Urothelium cell line (cell line): ENCODE measurements around the gene ACADS.
"Not testable (repeated sequence)": the region's sequence is repeated elsewhere in the genome, so short reads cannot be mapped to it uniquely, and the experiment has no call there.

ENCODE experiments used
- DNase-seq: peaks from one replicate; pipeline ENCODE4 v3.0.0; 2011; ENCODE audit warnings: low spot score, mixed read lengths
- FAIRE-seq: peaks from 2 replicates; lab custom pipeline; 2011; peaks lifted over from hg19 to GRCh38; lab: Jason Lieb, UNC

The ACADS gene

DNA sequence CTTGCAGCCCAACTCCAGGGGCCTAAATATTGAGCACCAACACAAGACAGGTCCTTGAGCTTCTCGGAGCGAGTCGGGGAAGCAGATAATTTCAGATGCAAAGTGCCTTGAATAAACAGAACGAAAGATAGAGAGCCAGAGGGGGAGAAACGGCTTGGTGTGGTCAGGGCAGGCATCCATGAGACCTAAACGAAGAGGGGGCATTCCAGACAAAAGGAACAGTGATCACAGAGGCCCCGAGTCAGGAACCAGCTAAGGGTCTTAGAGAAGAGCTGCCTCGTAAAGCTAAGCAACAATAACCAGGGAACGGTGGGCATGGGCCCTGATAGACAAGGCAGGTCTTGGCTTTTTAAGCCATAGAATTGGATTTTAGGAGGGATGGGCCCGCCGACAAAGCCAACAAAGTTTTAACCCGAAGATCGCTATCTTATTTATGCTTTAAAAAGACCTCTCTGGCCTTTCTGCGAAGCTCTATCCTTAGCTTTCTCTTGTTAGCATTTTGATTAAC is 421 bp upstream of the ACADS start:
- DNase-seq (no peak), FAIRE-seq (no peak)

DNA sequence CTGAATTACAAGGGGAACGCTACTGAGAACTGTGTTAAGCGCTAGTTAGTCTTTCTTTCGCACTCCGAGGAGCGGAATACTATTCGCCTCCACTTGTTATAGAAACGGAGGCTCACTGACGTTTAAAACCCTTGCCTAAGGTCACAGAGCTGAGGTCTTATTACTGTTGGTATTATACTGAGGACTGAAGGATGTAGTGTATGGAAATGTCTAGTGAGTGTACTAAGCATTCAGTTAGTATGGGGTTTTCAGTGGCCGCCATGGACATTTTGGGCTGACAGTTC is 826 bp downstream of the ACADS start:
- DNase-seq, result no peak
- FAIRE-seq, result no peak

DNA sequence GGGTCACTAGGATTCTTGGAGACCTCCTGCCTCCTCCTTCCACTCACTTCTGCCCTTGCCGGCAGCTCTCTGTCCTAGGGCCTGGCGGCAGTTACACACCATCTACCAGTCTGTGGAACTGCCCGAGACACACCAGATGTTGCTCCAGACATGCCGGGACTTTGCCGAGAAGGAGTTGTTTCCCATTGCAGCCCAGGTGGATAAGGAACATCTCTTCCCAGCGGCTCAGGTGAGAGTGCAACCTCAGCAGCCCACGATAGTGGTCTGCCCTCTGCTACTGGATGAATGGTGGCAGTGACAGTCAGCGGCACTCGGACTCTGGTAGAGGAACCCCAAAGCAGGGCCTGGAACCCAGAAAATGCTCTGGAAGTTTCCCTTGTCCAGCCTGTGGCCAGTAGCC is 1.3 kb downstream of the ACADS start:
- DNase-seq, result no peak
- FAIRE-seq, result no peak

DNA sequence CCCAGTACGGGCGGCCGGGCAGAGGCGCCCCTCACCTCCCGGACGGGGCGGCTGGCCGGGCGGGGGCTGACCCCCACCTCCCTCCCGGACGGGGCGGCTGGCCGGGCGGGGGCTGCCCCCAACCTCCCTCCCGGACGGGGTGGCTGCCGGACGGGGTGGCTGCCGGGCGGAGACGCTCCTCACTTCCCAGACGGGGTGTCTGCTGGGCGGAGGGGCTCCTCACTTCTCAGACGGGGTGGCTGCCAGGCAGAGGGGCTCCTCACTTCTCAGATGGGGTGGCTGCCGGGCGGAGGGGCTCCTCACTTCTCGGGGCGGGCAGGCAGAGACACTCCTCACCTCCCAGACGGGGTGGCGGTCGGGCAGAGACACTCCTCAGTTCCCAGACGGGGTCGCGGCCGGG is 6.6 kb downstream of the ACADS start:
- not testable (repeated sequence) for FAIRE-seq, DNase-seq

DNA sequence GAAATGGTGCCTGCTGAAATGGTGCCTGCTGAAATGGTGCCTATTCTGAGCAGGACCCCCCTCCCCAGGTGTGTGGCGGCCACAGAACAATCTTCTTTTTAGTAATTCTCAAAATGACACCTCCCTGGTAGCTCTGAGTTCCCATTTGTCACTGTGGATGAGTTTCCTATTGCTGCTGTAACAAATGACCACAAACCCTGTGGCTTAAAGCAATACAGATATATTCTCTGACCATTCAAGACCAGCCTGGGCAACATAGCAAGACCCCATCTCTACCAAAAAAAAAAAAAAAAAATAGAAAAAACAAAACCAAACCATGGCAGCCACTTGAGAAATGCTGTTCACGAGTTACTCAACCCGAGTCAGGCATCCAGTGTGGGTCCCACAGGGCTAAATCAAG is 7.9 kb downstream of the ACADS start:
- FAIRE-seq (no peak), DNase-seq (no peak)

DNA sequence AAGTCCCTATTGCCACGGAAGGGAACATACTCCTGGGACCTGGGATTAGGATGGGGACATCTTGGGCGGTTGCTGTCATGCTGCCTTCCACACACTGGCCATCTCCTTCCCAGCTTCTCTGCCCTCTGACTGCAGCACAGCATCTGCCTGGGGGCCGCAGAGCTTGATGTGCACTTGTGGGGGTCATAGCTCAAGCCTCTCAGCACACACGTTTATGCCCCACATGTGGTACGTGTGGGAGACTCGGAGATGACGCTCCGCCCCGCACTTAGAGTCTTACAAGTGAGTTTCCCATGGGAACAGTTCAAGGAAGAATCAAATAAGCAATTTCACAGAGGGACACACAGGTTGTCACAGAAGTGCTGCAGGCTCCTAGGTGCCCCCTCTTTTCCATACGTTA is 8.6 kb downstream of the ACADS start:
- FAIRE-seq, result no peak

DNA sequence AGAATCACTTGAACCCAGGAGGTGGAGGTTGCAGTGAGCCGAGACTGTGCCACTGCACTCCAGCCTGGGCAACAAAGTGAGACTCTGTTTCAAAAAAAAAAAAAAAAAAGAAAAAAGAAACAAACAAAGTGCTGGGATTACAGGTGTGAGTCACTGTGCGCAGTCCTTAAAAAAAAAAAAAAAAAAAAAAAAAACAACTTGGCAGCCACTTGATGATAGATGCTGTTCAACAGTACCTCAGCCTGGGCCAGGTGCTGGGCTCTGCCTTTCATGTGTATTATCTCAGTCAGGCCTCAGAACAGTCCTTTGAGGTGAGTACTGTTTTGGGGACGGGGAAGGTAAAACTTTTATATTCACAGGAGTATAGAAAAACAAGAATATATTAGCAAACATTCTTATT is 9.6 kb downstream of the ACADS start:
- DNase-seq (no peak), FAIRE-seq (no peak)

More for the DNA sequence above, 8.6 kb downstream of the ACADS start:
- DNase-seq, result no peak

DNA sequence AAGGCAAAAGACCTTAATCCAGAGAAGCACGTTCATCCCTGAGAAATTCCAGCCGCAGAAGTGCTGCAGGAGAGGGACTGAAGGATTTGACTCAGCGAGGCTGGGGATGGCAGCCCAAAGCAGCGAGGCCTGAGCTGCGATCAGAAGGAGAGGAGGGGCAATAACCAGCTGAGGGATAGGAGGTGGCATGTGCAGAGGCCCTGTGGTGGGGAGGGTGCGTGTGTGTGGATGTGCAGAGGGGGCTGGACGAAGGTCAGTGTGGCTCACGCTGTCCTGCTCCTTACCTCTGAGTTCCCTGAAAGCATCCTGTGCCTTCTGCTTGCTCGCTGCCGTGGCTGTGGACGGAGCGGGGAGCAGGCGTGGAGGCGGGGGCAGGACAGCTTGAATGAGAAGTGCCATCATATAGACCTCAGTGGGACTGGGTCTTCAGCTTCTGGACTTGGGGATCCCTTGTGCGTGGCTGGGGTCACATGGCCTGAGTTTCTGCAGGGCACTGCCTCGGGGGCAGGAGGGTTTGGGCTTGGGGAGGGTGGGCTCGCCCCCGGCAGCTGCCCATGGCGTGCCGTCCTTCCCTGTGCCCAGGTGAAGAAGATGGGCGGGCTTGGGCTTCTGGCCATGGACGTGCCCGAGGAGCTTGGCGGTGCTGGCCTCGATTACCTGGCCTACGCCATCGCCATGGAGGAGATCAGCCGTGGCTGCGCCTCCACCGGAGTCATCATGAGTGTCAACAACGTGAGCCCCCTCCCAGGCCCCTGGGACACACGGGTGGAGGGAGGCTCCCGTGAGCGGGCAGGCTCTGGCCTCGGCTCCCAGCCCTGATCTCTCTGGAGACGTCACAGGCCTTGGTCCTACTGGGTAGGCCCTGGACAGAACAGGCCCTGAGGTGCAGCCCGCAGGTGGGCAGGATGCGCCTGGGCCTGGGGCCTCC is 11.0 kb downstream of the ACADS start:
- FAIRE-seq (no peak), DNase-seq (no peak)

DNA sequence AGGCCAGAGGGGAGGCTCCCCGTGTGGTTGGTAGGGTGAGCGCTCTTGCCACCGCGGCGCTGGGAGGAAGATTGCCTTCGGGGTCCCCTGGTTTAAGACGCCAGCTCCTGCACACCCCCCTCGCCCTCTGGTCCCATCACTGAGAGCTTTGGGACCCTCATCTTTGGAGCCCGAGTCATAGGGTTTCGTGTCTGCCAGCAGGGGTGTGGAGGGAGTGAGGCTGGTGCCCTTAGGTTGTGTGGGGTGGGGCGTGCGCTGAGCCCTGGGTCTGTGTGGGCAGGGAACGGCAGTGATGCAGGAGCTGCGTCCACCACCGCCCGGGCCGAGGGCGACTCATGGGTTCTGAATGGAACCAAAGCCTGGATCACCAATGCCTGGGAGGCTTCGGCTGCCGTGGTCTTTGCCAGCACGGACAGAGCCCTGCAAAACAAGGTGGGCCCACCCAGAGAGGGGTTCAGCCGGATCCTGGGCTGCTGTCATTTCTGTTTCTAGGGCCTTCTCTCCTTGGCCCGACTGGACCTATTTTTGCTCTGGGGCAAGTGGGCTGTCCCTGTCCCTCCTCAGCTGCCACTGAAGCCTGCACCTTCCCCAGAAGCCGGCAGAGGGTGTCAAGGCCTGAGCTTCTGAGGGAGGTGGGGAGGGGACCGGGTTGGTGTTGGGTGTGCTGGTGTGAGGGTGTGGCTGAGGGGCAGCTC is 12.1 kb downstream of the ACADS start:
- no peak for DNase-seq
- FAIRE-seq, result no peak

DNA sequence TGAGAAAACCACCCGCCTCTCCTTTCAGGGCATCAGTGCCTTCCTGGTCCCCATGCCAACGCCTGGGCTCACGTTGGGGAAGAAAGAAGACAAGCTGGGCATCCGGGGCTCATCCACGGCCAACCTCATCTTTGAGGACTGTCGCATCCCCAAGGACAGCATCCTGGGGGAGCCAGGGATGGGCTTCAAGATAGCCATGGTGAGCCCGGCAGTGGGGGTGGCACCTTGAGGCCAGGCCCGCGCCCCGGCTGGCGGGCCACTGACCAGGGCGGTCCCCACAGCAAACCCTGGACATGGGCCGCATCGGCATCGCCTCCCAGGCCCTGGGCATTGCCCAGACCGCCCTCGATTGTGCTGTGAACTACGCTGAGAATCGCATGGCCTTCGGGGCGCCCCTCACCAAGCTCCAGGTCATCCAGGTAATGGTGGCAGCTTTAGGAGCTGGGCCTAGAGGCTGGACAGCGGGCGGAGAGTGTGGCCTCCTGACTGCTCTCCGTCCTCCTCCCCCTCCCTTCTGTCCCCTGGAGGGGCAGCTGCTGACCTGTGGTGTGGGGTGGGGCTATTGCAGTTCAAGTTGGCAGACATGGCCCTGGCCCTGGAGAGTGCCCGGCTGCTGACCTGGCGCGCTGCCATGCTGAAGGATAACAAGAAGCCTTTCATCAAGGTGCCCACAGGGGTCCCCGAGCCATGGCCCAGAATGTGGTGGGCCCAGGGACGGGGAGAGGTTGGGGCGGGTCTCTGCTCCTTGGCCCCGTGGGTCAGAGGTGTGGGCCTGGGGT is 12.8 kb downstream of the ACADS start:
- no peak for FAIRE-seq

DNA sequence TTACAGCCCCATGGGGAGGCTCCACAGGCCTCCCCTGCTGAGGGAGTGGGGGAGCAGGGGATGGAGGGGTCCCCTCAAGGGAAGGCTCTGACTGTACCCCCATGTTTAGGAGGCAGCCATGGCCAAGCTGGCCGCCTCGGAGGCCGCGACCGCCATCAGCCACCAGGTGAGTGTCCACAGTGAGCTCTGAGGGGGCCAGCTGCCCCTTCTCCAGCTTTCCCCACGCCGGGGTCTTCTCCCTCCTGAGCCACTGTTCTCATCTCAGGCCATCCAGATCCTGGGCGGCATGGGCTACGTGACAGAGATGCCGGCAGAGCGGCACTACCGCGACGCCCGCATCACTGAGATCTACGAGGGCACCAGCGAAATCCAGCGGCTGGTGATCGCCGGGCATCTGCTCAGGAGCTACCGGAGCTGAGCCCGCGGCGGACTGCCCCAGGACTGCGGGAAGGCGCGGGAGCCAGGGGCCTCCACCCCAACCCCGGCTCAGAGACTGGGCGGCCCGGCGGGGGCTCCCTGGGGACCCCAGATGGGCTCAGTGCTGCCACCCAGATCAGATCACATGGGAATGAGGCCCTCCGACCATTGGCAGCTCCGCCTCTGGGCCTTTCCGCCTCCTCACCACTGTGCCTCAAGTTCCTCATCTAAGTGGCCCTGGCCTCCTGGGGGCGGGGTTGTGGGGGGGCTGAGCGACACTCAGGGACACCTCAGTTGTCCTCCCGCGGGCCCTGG is 13.6 kb downstream of the ACADS start:
- no peak for FAIRE-seq
- DNase-seq, result no peak

More for the DNA sequence above, 12.8 kb downstream of the ACADS start:
- no peak for DNase-seq

DNA sequence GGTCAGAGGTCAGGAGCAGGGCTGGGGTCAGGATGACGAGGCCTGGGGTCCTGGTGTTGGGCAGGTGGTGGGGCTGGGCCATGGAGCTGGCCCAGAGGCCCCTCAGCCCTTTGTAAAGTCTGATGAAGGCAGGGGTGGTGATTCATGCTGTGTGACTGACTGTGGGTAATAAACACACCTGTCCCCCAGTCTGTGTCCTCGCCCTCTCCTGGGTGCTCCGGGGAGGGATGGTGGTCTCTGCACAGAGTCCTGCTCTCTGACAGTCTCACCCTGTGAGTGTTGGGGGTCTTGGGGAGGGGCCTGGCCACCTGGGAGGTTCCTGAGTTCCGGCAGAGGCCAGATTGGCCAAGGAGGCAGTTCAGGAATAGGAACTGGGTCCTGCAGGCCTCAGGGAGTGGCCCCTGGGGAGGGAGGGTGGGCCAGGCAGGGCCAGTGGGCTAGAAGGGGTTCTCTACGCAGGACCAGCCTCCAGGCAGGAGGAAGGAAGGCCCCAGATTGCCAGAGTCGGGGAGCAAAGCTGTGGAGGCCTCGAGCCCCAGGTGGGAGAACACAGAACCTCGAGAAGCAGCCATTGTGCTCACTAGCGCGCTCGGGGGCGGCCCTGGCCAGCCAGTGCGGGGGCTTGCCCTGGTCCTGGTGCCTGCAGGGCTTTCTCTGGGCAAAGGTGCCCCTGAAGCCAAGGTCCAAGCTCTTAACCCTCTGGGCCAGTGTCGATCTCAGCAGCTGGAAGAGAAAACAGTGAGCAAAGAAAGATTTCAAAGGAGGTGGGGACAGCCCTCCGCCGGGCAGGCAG is 14.4 kb downstream of the ACADS start:
- DNase-seq (no peak), FAIRE-seq (no peak)

DNA sequence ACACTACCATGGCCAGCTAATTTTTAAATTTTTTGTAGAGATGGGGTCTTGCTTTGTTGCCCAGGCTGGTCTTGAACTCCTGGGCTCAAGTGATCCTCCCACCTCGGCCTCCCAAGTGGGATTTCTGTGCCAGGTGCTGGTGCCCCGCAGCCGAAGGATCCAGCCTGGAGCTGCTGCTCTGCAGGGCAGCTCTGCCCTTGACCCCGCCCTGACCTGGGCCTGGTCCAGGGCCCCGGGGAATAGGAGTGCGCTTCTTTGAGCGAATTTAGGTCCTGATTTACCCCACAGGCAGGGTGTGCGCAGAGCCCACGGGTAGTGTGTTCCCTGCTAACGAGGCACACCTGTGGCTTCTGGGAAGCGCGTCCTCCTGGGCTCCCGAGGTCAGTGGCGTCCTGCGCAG is 15.2 kb downstream of the ACADS start:
- no peak for FAIRE-seq
- DNase-seq, result no peak

DNA sequence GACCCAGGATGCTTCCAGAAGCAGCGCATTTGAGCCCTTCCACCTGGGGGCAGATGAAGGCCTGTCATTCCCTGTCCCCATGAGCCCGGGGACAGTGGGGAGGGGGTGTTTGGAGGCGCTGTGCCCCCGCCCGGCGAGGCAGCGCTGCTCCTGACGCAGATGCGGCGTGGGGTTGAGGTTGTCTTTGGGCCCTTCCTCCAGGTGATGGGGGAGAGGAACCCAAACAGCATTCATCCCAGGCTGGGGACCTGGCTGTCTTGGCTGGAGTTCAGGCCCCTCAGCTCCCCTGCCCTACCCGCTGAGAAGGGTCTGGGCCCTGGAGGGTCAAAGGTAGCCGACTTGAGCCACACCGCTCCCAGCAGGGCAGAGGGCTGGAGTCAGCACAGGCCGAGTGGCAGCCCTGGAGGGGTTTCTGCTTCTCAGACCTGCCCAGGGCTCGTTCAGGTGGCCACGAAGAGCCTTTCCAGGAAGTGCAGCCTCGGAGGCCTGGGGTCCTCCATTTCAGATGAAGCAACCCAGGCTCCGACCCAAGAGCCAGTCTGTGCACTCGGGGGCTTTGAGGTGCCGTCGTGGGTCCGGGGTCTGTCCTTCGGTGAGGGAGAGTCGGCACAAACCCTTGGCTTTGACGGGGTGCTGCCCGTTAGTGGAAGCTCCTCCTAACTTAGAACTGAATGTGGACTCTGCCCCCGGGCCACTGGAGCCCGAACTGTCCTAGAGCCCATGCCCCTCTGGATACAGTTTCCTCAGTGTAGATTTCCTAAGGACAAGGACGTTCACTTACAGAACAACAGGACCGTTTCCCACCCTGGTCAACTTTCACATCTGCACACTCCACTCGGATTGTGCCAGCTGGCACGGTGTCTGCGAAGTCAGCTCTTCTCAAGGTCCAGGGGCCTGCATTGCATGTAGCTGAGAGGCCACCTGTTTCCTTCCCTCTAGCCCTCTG is 16.1 kb downstream of the ACADS start:
- no peak for DNase-seq
- FAIRE-seq, result no peak

DNA sequence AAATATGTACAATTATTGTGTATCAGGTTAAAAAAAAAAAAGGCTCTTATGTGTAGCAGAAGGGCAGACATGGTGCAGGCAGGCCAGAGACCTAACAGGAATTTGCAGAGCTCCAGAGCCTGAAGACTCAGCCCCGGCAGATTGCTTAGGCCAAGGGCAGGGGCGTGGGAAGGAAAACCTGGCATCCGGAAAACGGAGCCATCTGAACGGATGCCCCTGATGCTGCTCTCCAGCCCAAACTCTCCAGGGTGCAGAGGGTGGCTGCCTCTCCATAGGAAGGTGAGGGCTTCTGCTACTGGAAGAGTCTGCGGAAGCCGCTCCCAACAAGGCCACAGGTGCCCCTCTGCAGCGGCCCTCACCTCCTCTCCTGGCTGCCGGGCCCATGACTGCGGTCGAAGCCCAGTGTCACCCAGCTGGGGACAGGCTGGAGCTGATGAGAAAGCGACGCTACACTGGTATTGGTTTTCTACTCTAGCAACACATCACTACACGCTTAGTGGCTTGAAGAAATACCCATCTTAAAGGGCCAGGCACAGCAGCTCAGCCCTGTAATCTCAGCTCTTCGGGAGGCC is 19.4 kb downstream of the ACADS start:
- DNase-seq (no peak), FAIRE-seq (no peak)

DNA sequence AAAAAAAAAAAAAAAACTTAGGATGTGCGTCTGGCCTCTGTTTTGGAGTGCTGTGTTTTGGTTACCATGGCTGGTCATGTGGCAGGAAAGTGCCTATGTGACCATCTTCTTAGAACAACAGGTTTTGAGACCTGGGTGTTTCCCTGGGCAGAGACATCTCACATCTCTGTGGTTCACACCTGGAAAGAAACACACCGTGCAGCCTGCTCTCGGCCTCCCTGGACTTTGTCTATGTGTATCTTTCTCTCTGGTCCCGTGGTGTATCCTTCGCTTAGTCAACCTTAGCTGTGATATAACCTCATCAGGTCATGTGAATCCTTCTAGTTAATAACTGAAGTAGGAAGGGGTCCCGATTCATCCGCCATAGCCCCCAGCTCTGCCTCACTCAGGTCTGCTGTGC is 22.6 kb downstream of the ACADS start:
- DNase-seq (no peak), FAIRE-seq (no peak)

DNA sequence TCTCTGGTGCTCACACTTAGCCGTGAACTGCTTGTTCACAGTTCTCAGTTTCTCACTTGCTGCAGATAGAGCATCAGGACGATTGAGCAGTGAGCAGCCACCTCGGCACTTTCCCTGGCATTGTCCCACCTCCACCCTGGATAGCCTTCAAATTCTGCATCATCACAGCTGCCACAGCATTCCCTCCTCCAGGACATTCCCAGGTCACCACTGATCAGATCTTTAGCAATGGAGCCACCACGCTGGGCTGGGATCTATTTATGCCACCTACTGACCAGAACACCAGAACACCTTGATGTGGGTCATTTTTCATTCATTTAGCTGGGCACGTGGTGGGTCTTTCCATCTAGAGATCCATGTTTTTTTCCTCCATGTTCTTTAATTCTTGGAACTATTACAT is 23.6 kb downstream of the ACADS start:
- DNase-seq (no peak), FAIRE-seq (no peak)

DNA sequence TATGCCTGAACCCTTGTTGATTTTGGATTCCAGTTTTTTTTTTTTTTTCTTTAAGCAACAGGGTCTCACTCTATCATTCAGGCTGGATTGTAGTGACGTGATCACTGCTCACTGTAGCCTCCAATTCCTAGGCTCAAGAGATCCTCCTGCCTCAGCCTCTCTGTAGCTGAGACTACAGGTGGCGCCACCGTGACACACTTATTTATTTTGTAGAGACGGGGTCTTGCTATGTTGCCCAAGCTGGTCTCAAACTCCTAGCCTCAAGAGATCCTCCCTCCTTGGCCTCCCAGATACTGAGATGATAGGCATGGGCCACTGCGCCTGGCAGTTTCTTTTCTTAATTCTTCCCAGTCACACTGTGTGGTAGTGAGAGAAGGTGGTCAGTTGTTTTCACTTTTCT is 25.2 kb downstream of the ACADS start:
- DNase-seq (no peak), FAIRE-seq (no peak)

DNA sequence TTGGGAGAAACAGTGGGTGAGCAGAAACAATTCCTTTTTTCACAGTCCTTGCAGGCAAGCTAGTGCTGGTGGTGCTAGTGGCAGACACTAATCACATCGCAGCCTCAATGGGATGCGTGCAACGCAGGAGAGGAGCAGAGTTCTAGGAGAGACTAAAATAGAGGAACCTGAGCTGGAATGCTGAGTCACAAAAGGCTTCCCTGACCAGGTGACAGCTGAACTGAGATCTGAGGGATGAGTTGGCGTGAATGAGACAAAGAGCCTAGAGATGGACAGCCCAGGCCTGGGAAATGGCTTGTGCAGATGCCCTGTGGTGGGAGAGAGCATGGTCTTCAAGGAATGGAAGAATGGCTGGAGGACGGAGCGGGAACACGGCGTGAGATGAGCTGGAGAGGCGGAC is 25.8 kb downstream of the ACADS start:
- FAIRE-seq, result no peak
- no peak for DNase-seq
